HepG2 (cell line): Measurements from ENCODE around the gene PRELID2. TPM values are rescaled to one million over a fixed set of nuclear protein-coding genes. Genes with fewer than 3 reads are reported as not detected.
"Not testable (repeated sequence)": the region's sequence is repeated elsewhere in the genome, so short reads cannot be mapped to it uniquely, and the experiment has no call there.

Source experiments
- ATAC-seq: fragments of 200-7000 bp; cut with Tn5 transposase; 3 replicates; pipeline ENCODE4 v1.9.1; 2020; ENCODE audit warnings: mild to moderate bottlenecking, moderate library complexity
- BruUV-seq: library from RNA; stranded (reverse); fragments of 400-500 nt; replicated peaks from 2 replicates; lab custom pipeline; 2021; lab: Mats Ljungman, UMichigan
- CTCF ChIA-PET: fragments of 300-600 bp; formaldehyde crosslinking; extraction: SDS; loops from one replicate; lab custom pipeline; 2021; ENCODE audit warnings: low total read pairs, inconsistent platforms, low intra/inter-chr PET ratio; lab: Yijun Ruan, JAX
- POLR2A ChIA-PET: fragments of 350-600 bp; sonication (Branson Sonifier 250); formaldehyde crosslinking; loops from one replicate; lab custom pipeline; 2020; ENCODE audit warnings: antibody characterized with exemption, inconsistent platforms; lab: Yijun Ruan, JAX
- DNase-seq: peaks from one replicate; pipeline ENCODE4 v3.0.0-alpha.2; 2015; ENCODE audit warnings: low spot score
- FAIRE-seq: peaks from 3 replicates; lab custom pipeline; 2011; peaks lifted over from hg19 to GRCh38; lab: Jason Lieb, UNC
- H2AFZ ChIP-seq: one replicate; pipeline ENCODE4 v1.6.1; 2011; ENCODE audit warnings: low read length, inconsistent platforms
- H3K27ac ChIP-seq: fragments of 300-600 bp; 3 replicates; pipeline ENCODE4 v1.8.0; 2011; ENCODE audit warnings: mixed run types, mild to moderate bottlenecking, mixed read lengths, low read length, inconsistent platforms; ENCODE audit not compliant: insufficient read depth; ENCODE audit errors: extremely low read length
- H3K27me3 ChIP-seq, 2 experiments: fragments of 200-600 bp in 1 of 2; 2 replicates in 1 of 2; 3 replicates in 1 of 2; pipeline versions ENCODE4 v1.6.0 to v1.8.0; 2011; ENCODE audit warnings: low read length in 2 of 2, mild to moderate bottlenecking in 2 of 2, moderate library complexity in 2 of 2, inconsistent platforms in 1 of 2; ENCODE audit not compliant: insufficient read depth in 2 of 2, control insufficient read depth in 1 of 2
- H3K36me3 ChIP-seq, 2 experiments: fragments of 200-600 bp in 1 of 2; replicated peaks in 1 of 2; 2 replicates in 1 of 2; 3 replicates in 1 of 2; pipeline versions ENCODE4 v1.5.1 to v1.8.0; 2011; ENCODE audit warnings: low read length in 2 of 2, inconsistent platforms in 1 of 2; ENCODE audit not compliant: insufficient read depth in 2 of 2, control insufficient read depth in 1 of 2
- H3K4me1 ChIP-seq: 2 replicates; pipeline ENCODE4 v1.5.1; 2012; ENCODE audit warnings: low read length, inconsistent platforms; ENCODE audit not compliant: insufficient read depth
- H3K4me2 ChIP-seq: 2 replicates; pipeline ENCODE4 v1.6.0; 2011; ENCODE audit warnings: low read depth, low read length, inconsistent platforms
- H3K4me3 ChIP-seq, 3 experiments: fragments of 200-600 bp in 1 of 3; sonication (generic), shearing (Covaris generic) in 1 of 3; replicated peaks in 1 of 3; 2 replicates each; pipeline ENCODE4 v1.5.1; 2011 to 2016; ENCODE audit warnings: low read length in 3 of 3, inconsistent platforms in 2 of 3, low read depth in 2 of 3, mild to moderate bottlenecking in 2 of 3, control low read depth in 1 of 3, mixed read lengths in 1 of 3; ENCODE audit not compliant: insufficient read depth in 1 of 3
- H3K79me2 ChIP-seq: one replicate; pipeline ENCODE4 v1.6.1; 2011; ENCODE audit warnings: low read length, inconsistent platforms; ENCODE audit not compliant: insufficient read depth
- H3K9ac ChIP-seq: 2 replicates; pipeline ENCODE4 v1.6.0; 2011; ENCODE audit warnings: mild to moderate bottlenecking, low read depth, low read length, inconsistent platforms; ENCODE audit not compliant: insufficient read depth
- H3K9me3 ChIP-seq: 2 replicates; pipeline ENCODE4 v1.5.1; 2012; ENCODE audit warnings: mild to moderate bottlenecking, low read length
- H4K20me1 ChIP-seq: 2 replicates; pipeline ENCODE4 v1.6.0; 2011; ENCODE audit warnings: inconsistent platforms, mild to moderate bottlenecking, low read length, moderate library complexity; ENCODE audit not compliant: insufficient read depth
- ESRRA ChIP-seq: sonication (generic); formaldehyde crosslinking; IDR thresholded peaks from 2 replicates; pipeline ENCODE4 v1.5.1; 2020; ENCODE audit warnings: mild to moderate bottlenecking, low read depth, missing genetic modification reagents
- HNF4A ChIP-seq: sonication (generic); formaldehyde crosslinking; IDR thresholded peaks from 2 replicates; pipeline ENCODE4 v1.4.0; 2020; ENCODE audit warnings: missing genetic modification reagents
- KMT2A ChIP-seq: sonication (generic); formaldehyde crosslinking; IDR thresholded peaks from 2 replicates; pipeline ENCODE4 v1.4.0; 2020; ENCODE audit warnings: missing genetic modification reagents
- ZBTB8A ChIP-seq: sonication (generic); formaldehyde crosslinking; IDR thresholded peaks from 2 replicates; pipeline ENCODE4 v1.4.0; 2020; ENCODE audit warnings: mild to moderate bottlenecking, low read depth, missing genetic modification reagents, borderline replicate concordance
- WGBS: methylation state at CpG from one replicate; pipeline ENCODE4 v1.1.6; 2017; ENCODE audit warnings: low lambda C conversion rate; 5-methylcytosine and 5-hydroxymethylcytosine counted together
- in situ Hi-C: cut with HindIII; loops from 2 replicates; pipeline ENCODE4 v1.10.0; 2017; ENCODE audit warnings: low pct_unique_long_range_greater_than_20kb; ENCODE audit not compliant: extremely low pct_ligation_motif_present
- intact Hi-C: fragments of 100-400 bp; cut with micrococcal nuclease; formaldehyde crosslinking; loops from one replicate; pipeline ENCODE4 v1.10.0; 2022; ENCODE audit not compliant: unreplicated experiment
- polyA plus RNA-seq, 8 experiments: library from polyadenylated mRNA; depleted of rRNA in 3 of 8; stranded (reverse) in 7 of 8; unstranded in 1 of 8; fragments of >200 nt; fragmentation: Illumina TruSeq in 4 of 8; extraction: Trizol in 4 of 8; gene quantifications; 2 replicates each; pipeline versions ENCODE4 v1.2.1 to v1.2.3, GENCODE V29; 2011 to 2016; ENCODE audit warnings: low read depth in 4 of 8, missing spikeins in 1 of 8, mixed read lengths in 1 of 8; ENCODE audit not compliant: insufficient read depth in 1 of 8
- total RNA-seq, 5 experiments: library from RNA; depleted of rRNA; stranded (reverse); fragments of >200 nt; fragmentation: Illumina TruSeq; extraction: Trizol; gene quantifications; 2 replicates each; pipeline ENCODE4 v1.2.3, GENCODE V29; 2016; ENCODE audit warnings: low read depth in 1 of 5
- TF ChIP-seq, protein P1 (sequence below): sonication (generic); formaldehyde crosslinking; IDR thresholded peaks from 2 replicates; pipeline ENCODE4 v1.8.1; 2023; ENCODE audit warnings: missing genetic modification reagents, inconsistent platforms, borderline replicate concordance

Gene PRELID2
- total and polyA plus RNA-seq, 2 of the 13 experiments (the other 11 are each of a cell fraction or from before 2014, with no cell fraction given), result 10.0 to 22.9 TPM

GRCh38 chr5:145737578-145737977 is 97.6 kb downstream of the PRELID2 start:
- intact Hi-C loops, result no loop called here
- 75% methylated on average over 1 of the region's 1 CpG for WGBS
- POLR2A ChIA-PET, result no interaction called here
- Histone ChIP-seq H3K9me3 (no peaks in the 10 kb centered on the region), H3K27ac (no peak overlapping the region), H3K4me3 (no peak overlapping the region), H2AFZ (no peak overlapping the region), H3K4me2 (no peak overlapping the region), H3K9ac (no peak overlapping the region), H4K20me1 (no peaks in the 10 kb centered on the region)
- CTCF ChIA-PET, result no interaction called here
- no peak for DNase-seq
- in situ Hi-C loops, result no loop called here
- TF ChIP-seq KMT2A (CRISPR knock-in tag) (no peak), ESRRA (CRISPR knock-in tag) (no peak), ZBTB8A (no peak)
- TF ChIP-seq, protein P1, sequence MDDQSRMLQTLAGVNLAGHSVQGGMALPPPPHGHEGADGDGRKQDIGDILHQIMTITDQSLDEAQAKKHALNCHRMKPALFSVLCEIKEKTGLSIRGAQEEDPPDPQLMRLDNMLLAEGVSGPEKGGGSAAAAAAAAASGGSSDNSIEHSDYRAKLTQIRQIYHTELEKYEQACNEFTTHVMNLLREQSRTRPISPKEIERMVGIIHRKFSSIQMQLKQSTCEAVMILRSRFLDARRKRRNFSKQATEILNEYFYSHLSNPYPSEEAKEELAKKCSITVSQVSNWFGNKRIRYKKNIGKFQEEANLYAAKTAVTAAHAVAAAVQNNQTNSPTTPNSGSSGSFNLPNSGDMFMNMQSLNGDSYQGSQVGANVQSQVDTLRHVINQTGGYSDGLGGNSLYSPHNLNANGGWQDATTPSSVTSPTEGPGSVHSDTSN (CRISPR knock-in tag), result no peak
- TF ChIP-seq, all 625 proteins: peak for 0
- H3K4me1 ChIP-seq, result no peaks in the 10 kb centered on the region
- H3K36me3 ChIP-seq, result no peaks in the 10 kb centered on the region
- ATAC-seq (no peak), FAIRE-seq (no peak)
- no peaks in the 10 kb centered on the region for H3K27me3 ChIP-seq
- no peaks in the 10 kb centered on the region for H3K79me2 ChIP-seq
- no TSS peak for BruUV-seq

DNA sequence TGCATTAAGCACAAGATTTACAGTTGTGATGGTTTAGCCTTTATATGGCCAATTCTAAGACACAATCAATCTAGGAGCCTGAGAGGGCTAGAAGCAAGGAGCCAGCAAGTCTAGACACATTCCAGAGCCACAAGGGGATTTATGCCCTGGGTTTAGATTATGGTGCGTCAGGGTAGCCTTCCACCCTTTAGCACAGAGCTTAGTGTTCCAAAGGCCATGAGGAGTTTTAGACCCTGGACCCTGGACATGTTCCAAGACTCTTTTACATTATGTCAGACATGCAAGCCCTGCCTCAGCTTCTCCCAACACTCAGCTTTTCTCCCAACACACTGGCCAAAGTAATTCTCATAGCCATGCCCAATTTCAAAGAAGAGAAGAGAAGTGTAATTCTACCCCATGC is 105.2 kb downstream of the PRELID2 start:
- H3K79me2 ChIP-seq, H3K27me3 ChIP-seq, intact Hi-C loops, FAIRE-seq, BruUV-seq, H3K4me2 ChIP-seq, H2AFZ ChIP-seq, ATAC-seq, in situ Hi-C loops, H3K4me3 ChIP-seq, POLR2A ChIA-PET, H3K9me3 ChIP-seq, H4K20me1 ChIP-seq, H3K27ac ChIP-seq, H3K36me3 ChIP-seq, CTCF ChIA-PET, H3K9ac ChIP-seq: not testable (repeated sequence)
- no CpG with 5 or more reads among the region's 1 CpG for WGBS
- peak; percentile 7; the same call in 1 of the 2 replicates for TF ChIP-seq HNF4A (CRISPR knock-in tag)
- peaks cover 13% of the 10 kb centered on the region for H3K4me1 ChIP-seq
- peak; percentile 16 for DNase-seq
